GM19099 (cell line): ENCODE data around the gene AKAP12.

Experiments used
- POLR2A ChIP-seq: IDR thresholded peaks from 3 replicates; pipeline ENCODE4 v1.6.1; 2011; ENCODE audit warnings: low read depth; ENCODE audit not compliant: insufficient read length; ENCODE audit errors: extremely low read depth

AKAP12 gene

DNA sequence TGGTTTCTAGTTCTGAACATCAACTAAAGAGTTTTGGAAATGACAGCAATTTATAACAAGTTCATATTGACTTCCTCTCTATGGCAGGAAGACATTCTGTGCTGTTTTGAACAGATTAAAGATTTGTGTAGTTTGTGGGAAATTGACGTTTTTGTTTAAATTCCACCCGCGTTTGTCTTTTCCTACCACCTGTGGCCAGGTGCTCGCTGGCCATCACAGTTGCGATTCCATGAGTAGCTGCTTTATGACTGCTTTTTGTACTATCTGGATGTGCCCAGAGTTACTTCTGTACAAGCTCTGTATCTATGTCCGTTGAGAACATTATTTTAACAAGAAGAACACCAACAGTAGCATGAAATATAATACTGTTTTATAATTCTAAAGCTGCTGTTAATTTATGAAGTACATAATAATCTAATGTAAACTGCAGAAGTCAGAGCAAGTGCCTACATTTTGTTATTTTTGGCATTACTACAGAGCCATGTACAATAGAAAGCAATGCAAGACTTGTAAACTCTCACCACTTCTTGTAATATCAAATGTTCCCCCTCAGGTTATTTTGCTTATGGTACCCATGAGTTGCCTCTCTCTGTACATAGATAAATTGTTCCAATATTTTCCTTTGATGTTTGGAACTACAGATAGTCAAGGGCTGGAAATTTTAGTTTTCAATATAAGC, 118.1 kb downstream of the AKAP12 start:
- TF ChIP-seq POLR2A = no peak

DNA sequence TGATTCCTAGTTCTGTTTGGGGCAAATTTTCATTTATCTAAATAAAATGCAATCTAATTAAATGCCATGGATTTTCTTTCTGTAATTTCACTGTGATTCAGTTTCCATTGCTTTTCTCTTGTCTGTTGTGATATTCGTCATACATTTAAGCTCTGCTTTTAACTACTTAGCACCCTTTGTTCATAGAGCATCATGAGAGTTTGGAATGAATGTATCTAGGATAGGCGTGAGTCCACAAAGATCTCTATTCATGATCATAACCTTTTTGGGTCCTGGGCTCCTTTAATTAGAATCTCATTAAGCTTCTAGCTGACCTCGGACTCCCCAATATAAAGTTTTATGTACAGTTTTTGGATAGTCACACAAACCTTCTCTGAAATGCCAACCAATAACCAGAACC, 118.7 kb downstream of the AKAP12 start:
- TF ChIP-seq POLR2A = no peak

DNA sequence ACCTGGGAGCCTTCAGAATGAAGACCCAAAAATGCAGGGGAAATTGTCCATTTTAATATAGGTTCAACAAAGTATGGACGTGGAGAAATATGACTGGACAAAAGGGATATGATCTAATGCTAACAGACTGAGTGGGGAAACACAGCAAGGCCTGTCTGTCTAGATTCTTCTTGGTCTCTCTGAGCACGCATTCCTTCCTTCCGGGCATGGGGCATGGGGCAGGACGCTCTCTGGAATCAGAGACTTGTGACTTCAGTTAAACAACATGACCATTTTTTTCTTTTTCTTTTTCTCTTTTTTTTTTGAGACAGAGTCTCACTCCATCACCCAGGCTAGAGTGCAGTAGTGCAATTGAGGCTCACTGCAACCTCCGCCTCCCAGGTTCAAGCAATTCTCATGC, 119.7 kb downstream of the AKAP12 start:
- no peak for TF ChIP-seq POLR2A

DNA sequence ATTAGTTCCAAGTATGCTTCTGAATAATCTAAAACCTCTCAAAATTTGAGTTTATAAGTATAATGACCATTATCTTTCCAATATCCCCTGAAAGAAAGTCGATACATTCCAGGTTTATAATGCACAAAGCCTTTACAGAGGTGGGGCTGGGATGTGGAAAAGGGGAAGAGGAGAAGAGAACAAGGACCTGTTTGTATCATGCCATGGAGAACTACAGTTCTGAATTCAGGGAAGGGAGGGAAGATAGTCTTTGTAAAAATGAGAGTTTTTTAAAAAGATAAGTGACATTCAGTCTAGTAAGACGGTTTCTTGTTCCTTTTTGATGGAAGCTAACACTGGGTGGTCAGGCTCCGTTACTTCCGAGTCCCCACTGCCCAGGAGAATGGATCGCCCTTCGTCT, 125.5 kb downstream of the AKAP12 start:
- no peak for TF ChIP-seq POLR2A

DNA sequence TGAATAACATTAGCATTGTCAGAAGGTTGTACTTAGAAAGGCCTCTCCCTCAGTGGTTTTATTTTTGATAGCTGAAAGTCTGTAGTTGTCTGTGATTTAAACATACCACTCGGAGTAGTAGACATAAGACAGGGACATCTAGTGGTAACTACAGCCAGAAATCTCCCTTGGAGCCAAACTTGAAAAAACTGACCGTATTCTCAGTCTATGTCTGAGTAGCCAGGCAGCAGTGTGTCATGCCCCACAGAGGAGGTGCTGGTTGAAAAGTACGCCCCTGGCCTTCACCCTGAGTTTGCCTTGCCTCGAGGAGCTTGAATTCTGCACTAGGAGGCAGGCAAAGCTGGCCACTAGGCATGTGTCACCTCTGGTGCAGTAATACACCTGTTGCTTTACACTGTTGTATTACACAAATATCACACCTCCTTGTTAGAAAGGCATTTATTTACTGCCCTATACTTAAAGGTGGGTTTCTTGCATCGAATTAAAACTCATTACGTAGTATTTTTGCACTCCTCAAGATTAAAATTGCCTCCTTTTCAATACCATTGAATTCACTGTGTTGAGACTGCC, 130.8 kb downstream of the AKAP12 start:
- TF ChIP-seq POLR2A = no peak

DNA sequence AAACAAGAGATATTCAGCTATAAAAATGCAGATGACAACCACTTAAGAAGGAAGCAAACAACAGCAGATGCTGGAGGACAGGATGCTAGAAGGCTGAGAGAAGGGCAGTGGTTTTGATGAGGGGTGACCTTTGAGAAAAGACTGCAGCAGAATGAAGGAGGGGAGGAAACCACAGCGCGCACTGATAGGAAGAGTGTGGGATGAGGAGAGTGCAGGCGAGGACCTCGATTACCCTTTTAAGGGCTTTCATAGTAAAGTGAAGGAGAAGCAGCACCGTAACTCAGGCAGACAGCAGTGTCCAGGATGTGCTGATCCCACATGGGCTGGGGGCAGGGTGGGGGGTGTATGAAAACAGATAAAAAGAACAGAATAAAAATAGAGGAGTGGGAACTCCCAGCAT, 132.4 kb downstream of the AKAP12 start:
- TF ChIP-seq POLR2A = no peak

DNA sequence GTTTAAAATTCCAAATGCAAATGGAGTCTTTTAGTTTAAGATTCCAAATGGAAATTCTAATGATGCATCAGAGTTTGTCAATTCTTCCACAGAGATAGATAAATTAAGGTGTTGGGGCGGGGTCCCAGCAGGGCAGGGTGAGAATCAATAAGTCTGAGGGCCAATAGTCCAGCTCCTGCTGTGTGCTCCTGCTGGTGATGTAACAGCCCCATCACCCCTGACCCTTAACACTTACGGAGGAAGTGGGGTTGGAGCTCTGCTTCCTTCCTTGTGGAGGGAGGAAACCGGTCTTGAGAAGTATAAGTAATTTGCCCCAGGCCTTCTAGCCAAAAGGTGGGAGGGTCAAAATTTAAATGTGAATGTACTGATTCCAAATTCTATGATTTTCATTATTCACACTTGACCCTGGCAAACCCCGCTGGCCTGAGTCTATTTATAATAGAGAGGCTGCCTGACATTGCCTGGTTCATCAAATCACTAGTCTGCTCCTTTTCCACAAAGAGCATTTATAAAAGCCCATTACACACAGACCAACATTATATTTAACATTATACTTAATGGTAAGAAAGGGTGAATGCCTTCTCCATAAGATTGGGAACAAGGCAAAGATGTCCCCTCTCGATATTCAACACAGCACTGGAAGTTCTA, 134.4 kb downstream of the AKAP12 start:
- no peak for TF ChIP-seq POLR2A

DNA sequence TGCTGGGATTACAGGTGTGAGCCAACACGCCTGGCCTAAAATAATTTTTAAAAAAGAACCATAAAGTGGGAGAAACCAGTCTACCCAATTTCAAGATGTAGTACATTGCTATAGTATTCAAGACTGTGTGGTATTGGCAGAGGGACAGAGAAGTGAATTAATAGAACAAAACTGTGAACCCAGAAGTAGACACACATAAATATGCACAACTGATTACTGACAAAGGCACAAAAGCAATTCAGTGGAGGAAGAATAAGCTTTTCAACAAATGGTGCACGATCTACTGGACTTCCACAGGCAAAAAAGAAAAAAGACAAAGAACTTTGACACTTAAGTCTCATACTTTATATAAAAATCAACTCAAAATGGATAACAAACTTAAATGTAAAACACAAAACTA, 136.1 kb downstream of the AKAP12 start:
- TF ChIP-seq POLR2A = no peak

DNA sequence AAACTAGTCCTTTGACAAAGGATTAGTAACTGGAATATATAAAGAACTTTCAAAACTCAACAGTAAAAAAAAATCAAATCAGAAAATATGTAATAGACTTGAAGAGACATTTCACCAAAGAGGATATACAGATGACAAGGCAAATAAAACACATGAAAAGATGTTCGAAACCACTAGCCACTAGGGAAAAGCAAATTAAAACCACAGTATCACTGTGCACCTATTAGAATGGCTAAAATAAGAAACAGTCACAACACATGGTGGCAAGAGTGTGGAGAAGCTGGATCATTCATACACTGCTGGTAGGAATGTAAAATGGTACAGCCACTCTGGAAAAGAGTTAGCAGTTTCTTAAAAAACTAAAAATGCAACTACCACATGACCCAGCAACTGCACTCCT, 136.7 kb downstream of the AKAP12 start:
- TF ChIP-seq POLR2A = no peak

DNA sequence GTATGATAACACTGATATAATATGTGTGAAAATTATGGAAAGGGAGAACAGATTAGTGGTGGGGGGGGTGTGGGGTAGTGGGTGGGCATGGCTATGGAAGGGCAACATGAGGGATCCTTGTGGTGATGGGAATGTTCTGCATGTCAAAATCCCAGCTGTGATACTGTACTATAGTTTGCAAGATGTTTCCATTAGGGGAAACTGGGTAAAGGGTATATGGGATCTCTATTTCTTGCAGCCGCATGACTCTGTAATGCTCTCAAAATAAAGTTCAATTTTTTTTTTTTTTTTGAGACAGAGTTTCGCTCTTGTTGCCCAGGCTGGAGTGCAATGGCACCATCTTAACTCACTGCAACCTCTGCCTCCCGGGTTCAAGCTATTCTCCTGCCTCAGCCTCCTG, 137.3 kb downstream of the AKAP12 start:
- no peak for TF ChIP-seq POLR2A

DNA sequence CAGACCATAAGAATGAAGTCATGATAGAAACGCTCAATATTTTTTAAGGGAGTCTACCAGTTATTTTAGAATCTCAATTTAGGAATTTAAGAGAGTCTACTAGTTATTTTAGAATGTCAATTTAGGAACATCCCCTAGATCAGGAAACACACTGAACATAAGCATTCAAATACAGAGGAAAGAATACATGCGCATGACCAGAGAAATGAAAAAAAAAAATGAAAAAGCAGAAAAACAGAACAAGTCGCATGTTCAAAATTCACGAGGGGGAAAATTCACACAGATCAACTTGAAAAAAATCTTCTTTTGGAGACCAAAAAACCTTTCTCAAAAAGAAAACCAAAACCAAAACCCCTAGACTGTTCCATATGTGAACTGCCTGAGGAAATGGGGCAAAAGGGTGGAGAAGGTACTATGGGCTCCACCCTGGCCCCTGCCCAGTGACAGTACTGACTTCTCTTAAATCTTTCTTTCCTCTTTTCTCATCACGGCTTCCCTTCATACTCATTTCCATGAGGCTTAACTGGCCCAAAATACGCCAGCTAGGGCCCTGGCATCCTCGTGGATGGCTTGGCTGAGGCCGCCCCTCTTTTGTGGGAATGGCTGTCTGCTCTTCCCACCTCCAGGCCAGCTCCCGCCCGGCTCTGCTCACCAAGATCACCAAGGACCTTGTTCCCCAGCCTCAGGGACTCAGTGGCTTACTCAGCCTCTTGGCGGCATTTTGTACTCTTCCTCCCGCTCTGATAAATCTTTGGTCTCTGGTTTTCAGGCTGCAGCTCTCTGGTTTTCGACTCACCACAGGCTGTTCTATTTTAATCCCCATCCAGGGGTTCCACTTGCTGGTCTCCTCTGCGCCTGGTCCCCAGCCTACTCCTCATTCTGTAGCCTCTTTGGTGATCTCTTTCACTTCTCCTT, 140.4 kb downstream of the AKAP12 start:
- peak; percentile 24 for TF ChIP-seq POLR2A

DNA sequence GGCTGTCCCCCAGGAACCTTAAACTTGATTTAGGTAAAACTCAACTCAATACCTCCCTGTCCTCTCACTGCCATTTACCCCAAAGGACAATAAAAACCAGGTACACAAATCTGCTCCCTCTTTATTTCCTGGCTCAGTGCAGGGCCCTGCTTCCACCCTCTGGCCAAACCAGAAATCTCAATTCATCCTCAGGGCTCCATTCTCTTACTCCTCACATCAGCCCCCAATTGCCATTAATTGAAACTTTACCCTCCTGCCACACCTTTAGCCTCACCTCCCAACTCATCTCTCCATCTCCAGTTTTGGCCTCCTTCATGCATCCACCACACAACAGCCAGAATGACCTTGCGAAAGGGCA, 141.1 kb downstream of the AKAP12 start:
- TF ChIP-seq POLR2A = peak; percentile 5

DNA sequence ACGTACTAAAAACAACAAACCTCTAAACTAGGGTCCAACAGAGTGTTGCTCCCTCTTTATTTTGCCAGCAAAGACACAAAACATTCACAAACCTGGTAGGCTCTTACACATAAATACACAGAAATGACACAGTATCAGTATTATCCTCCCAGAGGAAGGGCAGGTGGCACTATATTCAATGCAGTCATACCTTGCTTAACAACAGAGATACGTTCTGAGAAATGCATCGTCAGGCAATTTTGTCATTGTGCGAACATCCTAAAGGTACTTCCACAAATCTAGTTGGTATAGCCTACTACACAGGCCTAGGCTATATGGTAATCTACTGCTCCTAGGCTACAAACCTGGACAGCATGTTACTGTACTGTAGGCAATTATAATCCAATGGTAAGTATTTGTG, 142.0 kb downstream of the AKAP12 start:
- TF ChIP-seq POLR2A = no peak

DNA sequence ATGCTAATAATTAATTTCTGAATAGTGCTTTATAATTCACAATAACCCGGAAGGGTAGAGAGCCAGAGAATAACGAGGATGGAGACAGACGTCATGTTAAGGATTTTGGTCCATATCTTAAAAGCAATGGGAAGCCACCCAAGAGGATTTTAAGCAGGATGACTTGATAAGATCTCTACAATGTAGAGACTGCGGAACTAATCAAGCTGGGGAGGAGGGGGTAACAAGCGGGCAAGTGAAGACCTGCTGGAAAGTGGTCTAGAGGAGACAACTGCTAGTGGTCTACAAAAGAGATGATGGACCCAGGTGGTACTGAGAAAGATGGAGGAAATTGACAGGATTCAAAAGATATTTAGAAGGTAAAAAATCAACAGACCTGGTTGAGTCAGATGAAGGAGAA, 144.4 kb downstream of the AKAP12 start:
- no peak for TF ChIP-seq POLR2A

DNA sequence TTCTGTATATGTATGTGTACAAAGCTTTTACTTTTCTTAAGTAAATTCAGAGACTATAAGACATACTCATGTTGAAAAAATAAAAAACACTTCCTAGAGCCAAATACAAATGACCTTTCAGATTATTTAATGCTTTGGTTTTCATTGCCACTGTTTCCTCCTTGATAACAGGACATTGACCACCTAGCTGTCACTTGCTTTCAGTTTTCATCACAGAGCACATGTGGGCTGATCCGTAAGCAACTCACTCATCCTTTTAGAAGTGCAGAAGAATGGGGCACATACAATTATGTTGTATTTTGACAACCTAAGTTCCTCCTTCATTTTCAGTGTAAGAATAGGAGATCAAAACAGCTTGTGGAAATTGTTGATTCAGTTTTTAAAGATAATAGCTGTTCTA, 145.4 kb downstream of the AKAP12 start:
- TF ChIP-seq POLR2A = no peak
